NCI-H460 (cell line): ENCODE measurements around the gene GCNA. TPM values are rescaled to one million over a fixed set of nuclear protein-coding genes. Genes with fewer than 3 reads are reported as not detected.

ENCODE experiments used
- DNase-seq: peaks from one replicate; pipeline ENCODE4 v3.0.0-alpha.2; 2016; ENCODE audit warnings: low read depth; ENCODE audit errors: extremely low read depth
- polyA plus RNA-seq: library from polyadenylated mRNA; depleted of rRNA; stranded (reverse); fragments of >200 nt; gene quantifications from 2 replicates; pipeline ENCODE4 v1.2.3, GENCODE V29; 2014; cell fraction: nucleus; rRNA removed
- total RNA-seq: library from RNA; depleted of rRNA; stranded (reverse); fragments of >200 nt; shearing (Covaris generic); gene quantifications from 2 replicates; pipeline ENCODE4 v1.2.3, GENCODE V29; 2014; rRNA removed

Gene GCNA
- 3.6 and 5.3 TPM in 2 replicates for total RNA-seq
- 9.8 and 15.1 TPM in 2 replicates for polyA plus RNA-seq

- DNase-seq: no peak
Observed at GRCh38 chrX:71578253-71579135, at the start of gene GCNA. Gene GCNA, plus strand, starts transcription at chrX:71578437. Its CDS starts 2,385 bp downstream, at chrX:71580822.

- DNase-seq: peak; percentile 15
Observed at GRCh38 chrX:71532078-71532752, 46.0 kb upstream of the GCNA start.

- DNase-seq: peak; percentile 94
Observed at GRCh38 chrX:71532753-71533425, 45.3 kb upstream of the GCNA start, which contains the start of gene OGT. Gene OGT, plus strand, starts transcription at chrX:71533104. Its CDS starts 196 bp downstream, at chrX:71533300.

- peak; percentile 41 for DNase-seq
Observed at GRCh38 chrX:71533516-71533850, 44.8 kb upstream of the GCNA start.

GRCh38 chrX:71533851-71534561 lies 44.2 kb upstream of the GCNA start:
- DNase-seq: peak; percentile 26

- DNase-seq: no peak
Observed at GRCh38 chrX:71534773-71535544, 43.3 kb upstream of the GCNA start.

GRCh38 chrX:71536285-71536684 lies 42.0 kb upstream of the GCNA start:
- DNase-seq: no peak

GRCh38 chrX:71537743-71538142 lies 40.5 kb upstream of the GCNA start:
- DNase-seq: no peak

- no peak for DNase-seq
Observed at GRCh38 chrX:71540801-71541200, 37.4 kb upstream of the GCNA start.

GRCh38 chrX:71541210-71542022 lies 36.8 kb upstream of the GCNA start:
- no peak for DNase-seq

GRCh38 chrX:71542411-71542810 lies 35.8 kb upstream of the GCNA start:
- DNase-seq: no peak

GRCh38 chrX:71542825-71543224 lies 35.4 kb upstream of the GCNA start:
- no peak for DNase-seq

- DNase-seq: no peak
Observed at GRCh38 chrX:71543316-71543715, 34.9 kb upstream of the GCNA start.

GRCh38 chrX:71545364-71545763 lies 32.9 kb upstream of the GCNA start:
- no peak for DNase-seq

GRCh38 chrX:71546879-71547278 lies 31.4 kb upstream of the GCNA start:
- no peak for DNase-seq

- no peak for DNase-seq
Observed at GRCh38 chrX:71547339-71547738, 30.9 kb upstream of the GCNA start.

- no peak for DNase-seq
Observed at GRCh38 chrX:71549986-71550385, 28.3 kb upstream of the GCNA start.

- no peak for DNase-seq
Observed at GRCh38 chrX:71550578-71550977, 27.7 kb upstream of the GCNA start.

- no peak for DNase-seq
Observed at GRCh38 chrX:71556036-71556435, 22.2 kb upstream of the GCNA start.
